Endothelial cell of umbilical vein (primary cell): ENCODE results near the gene IP6K2. TPM values are rescaled to one million over a fixed set of nuclear protein-coding genes. Genes with fewer than 3 reads are reported as not detected.

Source experiments
- BruUV-seq: library from RNA; stranded (reverse); fragments of 400-500 nt; replicated peaks from 2 replicates; lab custom pipeline; 2021; lab: Mats Ljungman, UMichigan
- CTCF ChIA-PET: fragments of 300-600, 350-600 bp; sonication (Branson Sonifier 250); formaldehyde crosslinking; loops from one replicate; lab custom pipeline; 2021; ENCODE audit warnings: antibody characterized with exemption, inconsistent platforms; lab: Charles Lee
- POLR2A ChIA-PET: fragments of 300-600, 350-600 bp; sonication (Branson Sonifier 250); formaldehyde crosslinking; loops from one replicate; lab custom pipeline; 2021; ENCODE audit warnings: antibody characterized with exemption, inconsistent platforms; lab: Charles Lee
- DNase-seq: peaks from one replicate; pipeline ENCODE4 v3.0.0-alpha.2; 2011; ENCODE audit warnings: low read depth, low spot score
- FAIRE-seq: peaks from 2 replicates; lab custom pipeline; 2011; peaks lifted over from hg19 to GRCh38; lab: Jason Lieb, UNC
- H2AFZ ChIP-seq: 2 replicates; pipeline ENCODE4 v1.6.0; 2012; ENCODE audit warnings: low read depth, low read length, control low read depth, inconsistent platforms
- H3K27ac ChIP-seq: 2 replicates; pipeline ENCODE4 v1.5.1; 2011; ENCODE audit warnings: low read depth, mild to moderate bottlenecking, control low read depth, low read length, moderate library complexity; ENCODE audit not compliant: insufficient read depth
- H3K27me3 ChIP-seq, 2 experiments: 2 replicates each; pipeline versions ENCODE4 v1.6.0 to v1.6.1; 2011; ENCODE audit warnings: low read length in 2 of 2, mixed read lengths in 1 of 2; ENCODE audit not compliant: control insufficient read depth in 2 of 2, insufficient read depth in 2 of 2
- H3K36me3 ChIP-seq, 2 experiments: 2 replicates in 1 of 2; 3 replicates in 1 of 2; pipeline ENCODE4 v1.5.1; 2011; ENCODE audit warnings: low read length in 2 of 2, mild to moderate bottlenecking in 1 of 2, moderate library complexity in 1 of 2; ENCODE audit not compliant: control insufficient read depth in 2 of 2, insufficient read depth in 2 of 2; ENCODE audit errors: extremely low read depth in 1 of 2
- H3K4me1 ChIP-seq: 3 replicates; pipeline ENCODE4 v1.5.1; 2011; ENCODE audit warnings: mild to moderate bottlenecking, low read length; ENCODE audit not compliant: control insufficient read depth, insufficient read depth; ENCODE audit errors: extremely low read depth
- H3K4me2 ChIP-seq: 2 replicates; pipeline ENCODE4 v1.6.1; 2011; ENCODE audit warnings: low read length, control low read depth, mixed read lengths; ENCODE audit not compliant: insufficient read depth
- H3K4me3 ChIP-seq, 3 experiments: fragments of 200-600 bp in 1 of 3; sonication (generic), shearing (Covaris generic) in 1 of 3; replicated peaks in 1 of 3; 2 replicates each; pipeline ENCODE4 v1.5.1; 2011 to 2016; ENCODE audit warnings: control low read depth in 3 of 3, low read length in 3 of 3, mild to moderate bottlenecking in 2 of 3, inconsistent platforms in 1 of 3, low read depth in 1 of 3, moderate library complexity in 1 of 3; ENCODE audit not compliant: insufficient read depth in 1 of 3
- H3K79me2 ChIP-seq: 2 replicates; pipeline ENCODE4 v1.6.0; 2012; ENCODE audit warnings: low read length, inconsistent platforms; ENCODE audit not compliant: control insufficient read depth, insufficient read depth
- H3K9ac ChIP-seq: replicated peaks from 2 replicates; pipeline ENCODE3; 2011; ENCODE audit warnings: low read length, control low read depth; ENCODE audit not compliant: insufficient read depth; ENCODE audit errors: extremely low read depth
- H3K9me1 ChIP-seq: replicated peaks from 3 replicates; pipeline ENCODE4 v1.6.0; 2011; ENCODE audit warnings: mild to moderate bottlenecking, low read length; ENCODE audit not compliant: control insufficient read depth, insufficient read depth; ENCODE audit errors: extremely low read depth
- H3K9me3 ChIP-seq: replicated peaks from 2 replicates; pipeline ENCODE4 v1.5.1; 2012; ENCODE audit warnings: low read length, inconsistent platforms; ENCODE audit not compliant: control insufficient read depth, insufficient read depth
- H4K20me1 ChIP-seq: replicated peaks from 2 replicates; pipeline ENCODE3; 2011; ENCODE audit warnings: mild to moderate bottlenecking, low read length; ENCODE audit not compliant: control insufficient read depth, insufficient read depth; ENCODE audit errors: extremely low read depth
- CTCF ChIP-seq, 2 donors: IDR thresholded peaks; 1 replicate in 1 of 2; 2 replicates in 1 of 2; pipeline ENCODE4 v1.5.1; 2011; ENCODE audit warnings: low read length in 2 of 2, mild to moderate bottlenecking in 2 of 2, moderate library complexity in 2 of 2, control low read depth in 1 of 2, inconsistent platforms in 1 of 2, low read depth in 1 of 2; ENCODE audit not compliant: insufficient read depth in 1 of 2; ENCODE audit errors: extremely low read depth in 1 of 2
- EZH2 ChIP-seq: IDR thresholded peaks from 2 replicates; pipeline ENCODE4 v1.6.1; 2012; ENCODE audit warnings: borderline replicate concordance, low read depth, mild to moderate bottlenecking, moderate library complexity, low read length, inconsistent platforms; ENCODE audit not compliant: severe bottlenecking
- FOS ChIP-seq: IDR thresholded peaks from 2 replicates; pipeline ENCODE4 v1.6.1; 2011; ENCODE audit warnings: mild to moderate bottlenecking, low read length, moderate library complexity, borderline replicate concordance; ENCODE audit not compliant: insufficient read depth
- GATA2 ChIP-seq: IDR thresholded peaks from 2 replicates; pipeline ENCODE4 v1.7.0; 2011; ENCODE audit warnings: low read depth, mild to moderate bottlenecking, moderate library complexity, mixed read lengths, low read length; ENCODE audit not compliant: insufficient read length, insufficient read depth
- JUN ChIP-seq: IDR thresholded peaks from 2 replicates; pipeline ENCODE4 v1.6.1; 2011; ENCODE audit warnings: borderline replicate concordance, low read depth; ENCODE audit not compliant: insufficient read length, insufficient read depth
- MAX ChIP-seq: IDR thresholded peaks from 2 replicates; pipeline ENCODE4 v1.6.1; 2011; ENCODE audit not compliant: insufficient read depth, insufficient read length
- MYC ChIP-seq: IDR thresholded peaks from one replicate; pipeline ENCODE4 v1.6.1; 2011; ENCODE audit warnings: mild to moderate bottlenecking, low read depth, low read length
- POLR2A ChIP-seq: IDR thresholded peaks from 2 replicates; pipeline ENCODE4 v1.6.1; 2012; ENCODE audit warnings: low read depth, mild to moderate bottlenecking, control low read depth, low read length
- POLR2AphosphoS5 ChIP-seq: IDR thresholded peaks from 2 replicates; pipeline ENCODE4 v1.6.1; 2012; ENCODE audit warnings: low read depth, mild to moderate bottlenecking, control low read depth, low read length, moderate library complexity; ENCODE audit not compliant: insufficient read depth
- dilution Hi-C: fragments of 300-500 bp; cut with MboI; formaldehyde crosslinking; loops from one replicate; pipeline ENCODE4 v1.15.0; 2019; ENCODE audit warnings: low sequenced_read_pairs; ENCODE audit not compliant: extremely low pct_ligation_motif_present
- intact Hi-C: fragments of 100-400 bp; cut with micrococcal nuclease; formaldehyde crosslinking; loops from one replicate; pipeline ENCODE4 v1.10.0; 2022
- polyA plus RNA-seq, 4 experiments: library from polyadenylated mRNA; depleted of rRNA in 3 of 4; stranded (reverse) in 3 of 4; unstranded in 1 of 4; fragments of >200 nt; gene quantifications; 2 replicates each; pipeline versions ENCODE4 v1.2.1 to v1.2.3, GENCODE V29; 2011 to 2012; ENCODE audit warnings: missing spikeins in 1 of 4
- total RNA-seq: library from RNA; stranded (reverse); gene quantifications from 2 replicates; pipeline ENCODE4 v1.2.3, GENCODE V29; 2021

IP6K2 gene
- total and polyA plus RNA-seq, 2 donors (not counting 3 experiments of a cell fraction or from before 2014, with no cell fraction given), result 81.8 to 143 TPM

- Histone ChIP-seq H3K36me3 (peaks cover 0 to 7% of the 10 kb centered on the region in 2 experiments), H4K20me1 (no peaks in the 10 kb centered on the region), H3K9ac (no peak overlapping the region), H3K9me1 (no peaks in the 10 kb centered on the region), H3K9me3 (no peaks in the 10 kb centered on the region), H3K4me2 (no peak overlapping the region), H3K4me3 (no peak overlapping the region), H3K4me1 (no peaks in the 10 kb centered on the region), H3K27ac (no peak overlapping the region), H2AFZ (no peak overlapping the region), H3K79me2 (no peaks in the 10 kb centered on the region), H3K27me3 (no peaks in the 10 kb centered on the region)
- no TSS peak for BruUV-seq
- TF ChIP-seq POLR2A, result no peak
- no peak for TF ChIP-seq JUN
- TF ChIP-seq GATA2, result no peak
- no peak for TF ChIP-seq POLR2AphosphoS5
- no peak for TF ChIP-seq MYC
- TF ChIP-seq MAX, result no peak
- TF ChIP-seq FOS, result no peak
- no peak for TF ChIP-seq CTCF (IDR thresholded peaks at IDR 0.05; ENCODE audit: extremely low read depth in 1 of 2, insufficient read depth in 1 of 2, low read depth in 1 of 2, low read length in 2 of 2)
- TF ChIP-seq EZH2, result no peak
- FAIRE-seq, result no peak
- intact Hi-C loops (no loop called here), dilution Hi-C loops (no loop called here)
- ChIA-PET CTCF (interaction anchor here (0.9 to 2.7 kb wide), 3 partner anchors 9 to 203 kb away, joined by 3 to 8 read pairs (median 6); no protein-coding TSS in a partner anchor), POLR2A (no interaction called here)
- DNase-seq, result no peak
Measured at GRCh38 chr3:48748754-48749153, 31.7 kb upstream of the IP6K2 start.
